ENCODE data around the gene UBR3.
"Not testable (repeated sequence)": the region's sequence is repeated elsewhere in the genome, so short reads cannot be mapped to it uniquely, and the experiment has no call there.

UBR3 gene

GRCh38 chr2:170106102-170106840 is 279.0 kb downstream of the UBR3 start:
- DNase-seq (ENCODE audit: low read depth, low spot score): no peak

GRCh38 chr2:170113168-170113894 is 286.1 kb downstream of the UBR3 start:
- no peak for DNase-seq (ENCODE audit: low read depth, low spot score)

- no peak for DNase-seq (ENCODE audit: low read depth, low spot score)
Measured at GRCh38 chr2:170115501-170116229, 288.4 kb downstream of the UBR3 start.

GRCh38 chr2:170118641-170119040 is 291.4 kb downstream of the UBR3 start:
- no peak for DNase-seq (ENCODE audit: low read depth, low spot score)

GRCh38 chr2:170119326-170119725 is 292.1 kb downstream of the UBR3 start:
- not testable (repeated sequence) for DNase-seq (ENCODE audit: low read depth, low spot score)

GRCh38 chr2:170121689-170122088 is 294.4 kb downstream of the UBR3 start:
- no peak for DNase-seq (ENCODE audit: low read depth, low spot score)

GRCh38 chr2:170122883-170123547 is 295.8 kb downstream of the UBR3 start:
- no peak for DNase-seq (ENCODE audit: low read depth, low spot score)

GRCh38 chr2:170123593-170123992 is 296.3 kb downstream of the UBR3 start:
- no peak for DNase-seq (ENCODE audit: low read depth, low spot score)

- not testable (repeated sequence) for DNase-seq (ENCODE audit: low read depth, low spot score)
Measured at GRCh38 chr2:170126138-170126728, 299.0 kb downstream of the UBR3 start.

Data from activated CD4-positive, CD25-positive, alpha-beta regulatory T cell treated with anti-CD3 and anti-CD28 coated beads, Interleukin-2, amount 50 U/mL, for 16 hours (primary cell).